Body of pancreas (tissue), 4 donors: ENCODE results near the gene CCBE1.

ENCODE experiments used
- POLR2A ChIP-seq, 3 donors: fragments of 450-650 bp; IDR thresholded peaks; one replicate each; pipeline ENCODE4 v1.6.1; 2016; ENCODE audit warnings: antibody characterized with exemption in 3 of 3, mild to moderate bottlenecking in 2 of 3
- TF ChIP-seq, protein P1 (sequence below), 7 experiments: fragments of 450-650 bp in 4 of 7; fragments of 200-600 bp in 3 of 7; sonication (generic) in 3 of 7; IDR thresholded peaks; one replicate each; pipeline ENCODE4 v1.5.1; 2016 to 2019; ENCODE audit warnings: antibody characterized with exemption in 7 of 7

DNA sequence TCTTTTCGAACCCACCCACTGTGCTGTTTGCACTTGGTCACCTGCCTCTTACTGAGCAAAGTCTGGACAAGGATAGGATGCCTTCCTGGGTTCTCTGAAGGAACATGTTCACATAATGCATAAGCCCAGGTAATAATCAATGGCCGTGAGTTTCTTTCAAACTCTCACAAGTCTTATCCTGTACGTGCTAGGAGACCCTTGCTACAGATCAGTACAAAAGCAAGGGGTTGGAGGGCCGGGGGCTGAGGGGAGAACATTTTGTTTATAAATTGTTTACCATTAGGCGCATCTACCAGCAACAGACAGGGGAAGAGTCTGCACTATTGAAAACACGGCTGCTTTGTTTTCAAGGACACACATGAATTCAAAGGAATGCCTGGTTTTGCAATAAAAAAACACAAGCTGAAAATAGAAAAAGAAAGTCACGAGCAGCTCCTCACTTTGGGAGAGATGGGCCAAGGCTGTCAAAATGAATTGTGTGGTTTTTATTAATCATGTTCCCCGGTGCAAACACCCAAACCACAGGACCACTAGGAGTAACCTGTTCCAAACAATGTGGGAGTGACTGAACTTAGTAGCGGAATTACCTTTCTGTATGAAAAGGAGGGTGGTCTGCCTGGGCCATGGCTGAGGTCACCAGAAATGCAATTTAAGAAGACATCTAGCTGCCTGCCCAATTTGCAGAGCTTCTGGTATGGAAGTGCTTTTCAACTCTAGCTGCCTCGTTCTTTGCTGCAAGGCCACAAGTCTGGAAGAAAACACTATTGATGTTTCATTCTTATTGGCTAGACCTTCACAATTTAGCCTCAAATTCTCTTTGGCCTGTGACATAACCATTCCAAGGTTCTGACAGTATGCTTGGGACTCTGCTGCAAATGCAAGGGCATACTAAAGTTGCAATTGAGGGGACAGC, 73.5 kb downstream of the CCBE1 start:
- TF ChIP-seq, protein P1, sequence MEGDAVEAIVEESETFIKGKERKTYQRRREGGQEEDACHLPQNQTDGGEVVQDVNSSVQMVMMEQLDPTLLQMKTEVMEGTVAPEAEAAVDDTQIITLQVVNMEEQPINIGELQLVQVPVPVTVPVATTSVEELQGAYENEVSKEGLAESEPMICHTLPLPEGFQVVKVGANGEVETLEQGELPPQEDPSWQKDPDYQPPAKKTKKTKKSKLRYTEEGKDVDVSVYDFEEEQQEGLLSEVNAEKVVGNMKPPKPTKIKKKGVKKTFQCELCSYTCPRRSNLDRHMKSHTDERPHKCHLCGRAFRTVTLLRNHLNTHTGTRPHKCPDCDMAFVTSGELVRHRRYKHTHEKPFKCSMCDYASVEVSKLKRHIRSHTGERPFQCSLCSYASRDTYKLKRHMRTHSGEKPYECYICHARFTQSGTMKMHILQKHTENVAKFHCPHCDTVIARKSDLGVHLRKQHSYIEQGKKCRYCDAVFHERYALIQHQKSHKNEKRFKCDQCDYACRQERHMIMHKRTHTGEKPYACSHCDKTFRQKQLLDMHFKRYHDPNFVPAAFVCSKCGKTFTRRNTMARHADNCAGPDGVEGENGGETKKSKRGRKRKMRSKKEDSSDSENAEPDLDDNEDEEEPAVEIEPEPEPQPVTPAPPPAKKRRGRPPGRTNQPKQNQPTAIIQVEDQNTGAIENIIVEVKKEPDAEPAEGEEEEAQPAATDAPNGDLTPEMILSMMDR (IDR thresholded peaks at IDR 0.05): no peak
- TF ChIP-seq POLR2A (IDR thresholded peaks at IDR 0.05): no peak
